Measurements from ENCODE around the gene SSTR4. TPM values are rescaled to one million over a fixed set of nuclear protein-coding genes. Genes with fewer than 3 reads are reported as not detected.

The SSTR4 gene
- total RNA-seq, 2 donors from 2014 or later: not detected

Other genes starting within 250 kb of the SSTR4 start
- under 1 TPM in 1 of 2 donors, not detected in 1; 0.13 TPM for gene THBD, start 14.4 kb downstream of the SSTR4 start, total RNA-seq
- 1 to 10 TPM; 5.4 to 6.7 TPM for gene CD93, start 51.0 kb downstream of the SSTR4 start, total RNA-seq